Erythroblast (primary cell): Measurements from ENCODE around the gene PRICKLE4.

Source experiments
- DNase-seq, 2 experiments: peaks; one replicate each; lab custom pipeline; 2025; lab: John Stamatoyannopoulos, UW
- GATA1 ChIP-seq: IDR thresholded peaks from 2 replicates; pipeline ENCODE4 v1.6.1; 2011; ENCODE audit warnings: low read depth, mild to moderate bottlenecking, control low read depth, low read length, moderate library complexity
- POLR2A ChIP-seq: IDR thresholded peaks from 2 replicates; pipeline ENCODE4 v1.6.1; 2011; ENCODE audit warnings: mild to moderate bottlenecking, low read length

The PRICKLE4 gene

DNA sequence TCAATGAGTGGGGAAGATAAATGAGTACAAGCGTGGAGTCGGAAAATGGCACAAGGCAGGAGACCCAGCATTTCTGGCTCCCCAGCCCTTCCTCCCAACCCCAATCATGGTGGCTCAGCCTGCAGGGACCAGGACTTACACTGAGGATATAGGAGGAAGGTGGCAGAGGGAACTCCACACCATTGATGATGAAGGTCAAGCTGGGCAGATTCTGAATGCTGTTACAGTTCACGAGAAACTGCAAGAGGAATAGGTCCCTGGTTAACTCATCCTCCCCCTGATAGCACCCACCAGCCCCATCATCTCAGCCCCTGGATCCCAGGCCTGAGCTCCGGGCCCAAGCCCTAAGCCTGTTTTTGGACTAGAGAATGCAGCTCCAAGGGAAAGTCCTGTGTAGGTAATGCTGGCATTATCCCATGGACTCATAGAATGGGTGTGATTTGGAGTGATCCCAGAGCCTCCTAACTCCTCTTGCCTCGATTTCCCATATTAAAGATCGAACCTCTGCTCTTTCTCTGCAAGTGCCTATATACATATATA, 42.9 kb upstream of the PRICKLE4 start:
- no peak for TF ChIP-seq GATA1
- no peak for TF ChIP-seq POLR2A
- DNase-seq, result no peak

DNA sequence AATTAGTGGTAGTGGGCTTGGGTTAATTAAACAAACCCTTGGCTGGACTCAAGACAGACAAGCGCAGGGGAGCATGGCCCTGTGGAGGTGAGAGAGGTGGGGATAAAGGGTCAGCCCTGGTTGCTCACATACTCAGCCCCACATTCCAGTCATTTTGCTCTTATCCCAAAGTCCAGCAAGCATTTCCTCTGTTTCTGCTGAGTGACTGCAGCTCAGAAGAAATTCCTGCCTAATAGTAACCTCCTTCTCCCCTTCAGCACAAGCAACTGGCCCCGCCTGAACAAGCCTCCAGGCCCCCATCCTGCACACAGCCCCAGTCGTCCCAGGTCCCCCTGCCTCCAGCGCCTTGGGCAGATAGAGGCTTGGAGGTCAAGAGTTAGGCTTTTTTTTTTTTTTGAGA, 41.5 kb upstream of the PRICKLE4 start:
- no peak for DNase-seq
- TF ChIP-seq GATA1, result no peak
- no peak for TF ChIP-seq POLR2A

DNA sequence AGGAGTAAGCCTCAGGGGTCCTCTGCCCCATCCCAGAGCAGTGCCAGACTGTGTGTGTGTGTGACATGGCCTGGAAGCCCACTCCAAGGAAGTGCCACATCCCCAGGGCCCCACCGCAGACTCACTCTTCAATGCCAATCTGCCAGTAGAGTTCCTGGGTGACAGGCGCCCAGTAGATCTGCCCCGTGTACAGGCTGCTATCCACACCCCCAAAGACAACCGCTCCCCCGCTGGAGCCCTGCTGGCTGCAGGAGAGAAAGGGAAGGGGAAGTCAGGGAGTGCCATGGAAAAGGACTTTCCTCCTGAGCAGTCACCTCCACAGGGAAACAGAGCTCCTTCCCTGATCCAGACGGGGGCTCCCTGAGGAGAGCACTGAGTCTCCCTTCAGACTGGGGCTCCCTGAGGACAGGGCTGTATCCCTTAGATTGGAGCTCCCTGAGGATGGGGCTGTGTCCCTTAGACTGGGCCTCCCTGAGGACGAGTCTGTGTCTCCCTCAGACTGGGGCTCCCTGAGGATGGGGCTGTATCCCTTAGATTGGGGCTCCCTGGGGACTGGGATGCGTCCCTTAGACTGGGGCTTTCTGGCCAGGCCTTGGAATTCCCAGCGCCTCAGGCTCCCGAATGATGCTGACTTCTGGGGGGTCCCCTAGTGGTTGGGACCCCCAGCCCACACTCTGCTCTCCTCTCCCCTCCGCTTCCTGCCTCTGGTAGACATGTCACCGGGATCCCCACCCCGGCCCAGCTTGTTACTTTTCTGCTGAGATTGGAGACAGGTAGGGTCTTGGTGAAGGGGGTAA, 40.0 kb upstream of the PRICKLE4 start:
- TF ChIP-seq GATA1 (no peak), POLR2A (no peak)
- DNase-seq, result no peak

DNA sequence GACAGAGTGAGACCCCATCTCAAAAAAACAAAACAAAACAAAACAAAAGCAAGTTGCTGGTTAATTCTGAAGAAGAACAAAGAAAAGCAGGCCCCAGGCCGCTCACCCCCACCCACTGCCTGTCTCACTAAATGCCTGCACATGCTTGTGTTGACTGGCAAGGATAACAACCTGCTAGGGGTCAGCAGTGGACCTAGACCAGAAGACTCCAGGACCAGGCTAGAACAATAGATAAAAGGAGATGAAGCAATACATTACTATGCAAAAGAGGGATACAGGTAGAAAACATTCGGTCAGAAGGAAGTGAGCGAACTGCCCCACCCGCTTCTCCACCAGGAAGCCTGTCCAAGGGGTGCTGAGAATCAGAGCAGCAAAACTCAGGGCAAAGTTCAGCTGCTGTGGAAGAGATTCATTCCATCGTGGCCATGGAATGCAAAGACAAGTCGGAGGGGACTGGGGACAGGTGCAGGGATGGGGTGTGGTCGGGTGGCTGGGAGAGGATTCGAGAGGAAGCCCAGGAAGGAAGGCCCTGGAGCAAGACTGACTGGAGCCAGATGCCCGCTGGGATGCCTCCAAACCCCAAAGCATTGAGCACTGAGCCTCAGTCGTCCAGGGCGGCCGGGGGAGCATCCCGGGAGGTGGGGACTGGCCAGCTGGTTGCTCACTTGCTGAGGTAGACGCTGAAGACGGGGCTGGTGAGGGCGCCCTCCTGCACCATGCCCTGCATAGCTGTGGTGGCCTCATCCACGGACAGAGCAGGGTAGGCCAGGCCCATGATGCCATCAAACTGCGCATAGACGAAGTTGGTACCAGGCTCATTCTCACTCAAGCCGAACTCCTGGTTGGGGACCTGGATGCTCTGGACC, 38.7 kb upstream of the PRICKLE4 start:
- DNase-seq, result no peak
- TF ChIP-seq POLR2A, result no peak
- no peak for TF ChIP-seq GATA1

DNA sequence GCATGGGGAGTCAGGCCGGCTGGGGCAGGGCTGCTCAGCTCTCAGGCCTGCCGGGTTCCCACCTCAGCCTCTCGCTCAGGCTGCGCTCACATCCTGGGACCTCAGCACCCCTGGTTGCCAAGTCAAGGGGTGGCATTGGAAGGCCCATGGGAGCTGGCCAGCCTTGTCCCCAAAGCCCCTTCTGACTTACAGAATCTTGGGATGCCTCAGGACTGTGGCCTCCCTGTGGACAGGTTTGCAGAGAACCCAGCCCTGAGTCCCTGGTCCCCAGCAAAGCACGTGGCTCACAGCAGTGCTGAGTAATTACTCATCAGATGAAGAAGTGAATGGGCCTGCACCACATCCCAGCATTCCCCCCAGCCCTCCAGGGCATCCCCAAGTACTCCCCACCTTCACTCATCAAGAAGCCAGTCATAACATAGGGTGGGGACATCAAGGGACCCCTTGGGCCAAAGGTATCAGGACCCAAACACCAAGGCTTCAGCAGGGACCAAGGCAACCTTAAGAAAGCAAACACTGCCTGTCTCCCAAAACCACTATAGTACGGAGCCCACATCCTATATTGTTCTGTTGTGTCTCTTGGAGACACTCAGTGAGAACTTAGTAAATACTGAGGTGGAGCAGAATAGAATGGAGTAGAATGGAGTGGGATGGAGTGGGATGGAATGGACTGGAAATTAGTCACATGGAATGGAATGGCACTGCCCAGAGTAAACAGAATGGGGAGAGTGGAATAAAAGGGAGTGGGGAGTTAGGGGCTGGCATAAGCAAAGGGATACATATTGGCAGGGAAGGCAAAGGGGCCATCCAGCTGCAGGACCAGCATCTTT, 37.0 kb upstream of the PRICKLE4 start:
- TF ChIP-seq POLR2A, result no peak
- TF ChIP-seq GATA1, result no peak
- DNase-seq, result no peak

DNA sequence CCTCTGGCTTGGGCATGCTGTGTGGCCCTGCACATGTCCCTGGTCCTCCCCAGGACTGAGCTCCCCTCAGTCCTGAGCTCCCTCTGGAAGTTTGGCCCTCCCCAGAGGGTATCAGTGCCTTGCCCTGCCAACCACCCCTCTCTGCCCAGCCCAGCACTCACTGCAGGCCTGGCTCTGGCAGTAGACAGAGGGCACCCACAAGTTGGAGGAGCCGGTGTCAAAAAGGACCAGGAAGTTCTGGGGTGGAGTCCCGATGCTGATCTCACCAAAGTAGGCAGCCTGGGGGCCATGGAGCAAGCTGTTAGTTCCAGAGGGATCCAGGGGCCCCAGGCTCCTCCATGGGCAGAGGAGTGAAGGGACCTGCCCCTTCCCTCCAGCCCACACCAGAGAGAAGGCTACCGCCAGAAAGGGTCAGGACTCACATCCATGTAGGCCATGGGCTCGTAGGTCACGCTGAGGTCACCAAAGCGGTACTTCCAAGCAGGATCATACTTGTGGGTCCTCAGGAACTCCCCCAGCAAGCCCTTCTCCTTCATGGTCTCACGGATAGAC, 36.3 kb upstream of the PRICKLE4 start:
- TF ChIP-seq POLR2A (no peak), GATA1 (no peak)

DNA sequence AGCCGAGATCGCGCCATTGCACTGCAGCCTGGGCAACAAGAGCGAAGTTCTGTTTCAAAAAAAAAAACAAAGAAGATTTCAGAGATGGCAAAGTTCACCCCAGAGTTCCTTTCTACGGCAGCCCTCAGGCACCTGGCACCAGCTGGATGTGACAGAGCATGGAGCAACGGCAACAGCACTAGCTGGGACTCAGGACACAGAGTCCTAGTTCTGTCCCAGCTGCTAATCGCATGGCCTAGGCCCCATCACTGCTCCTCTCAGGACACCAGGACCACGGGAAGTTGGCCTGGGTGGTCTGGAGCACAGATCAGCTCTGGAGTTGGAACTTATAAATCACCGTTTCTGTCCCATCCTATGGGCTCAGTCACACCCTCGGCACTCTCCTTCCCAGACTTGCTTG, 34.5 kb upstream of the PRICKLE4 start:
- no peak for DNase-seq
- no peak for TF ChIP-seq POLR2A
- no peak for TF ChIP-seq GATA1

More for the DNA sequence above, 36.3 kb upstream of the PRICKLE4 start:
- DNase-seq, result no peak

DNA sequence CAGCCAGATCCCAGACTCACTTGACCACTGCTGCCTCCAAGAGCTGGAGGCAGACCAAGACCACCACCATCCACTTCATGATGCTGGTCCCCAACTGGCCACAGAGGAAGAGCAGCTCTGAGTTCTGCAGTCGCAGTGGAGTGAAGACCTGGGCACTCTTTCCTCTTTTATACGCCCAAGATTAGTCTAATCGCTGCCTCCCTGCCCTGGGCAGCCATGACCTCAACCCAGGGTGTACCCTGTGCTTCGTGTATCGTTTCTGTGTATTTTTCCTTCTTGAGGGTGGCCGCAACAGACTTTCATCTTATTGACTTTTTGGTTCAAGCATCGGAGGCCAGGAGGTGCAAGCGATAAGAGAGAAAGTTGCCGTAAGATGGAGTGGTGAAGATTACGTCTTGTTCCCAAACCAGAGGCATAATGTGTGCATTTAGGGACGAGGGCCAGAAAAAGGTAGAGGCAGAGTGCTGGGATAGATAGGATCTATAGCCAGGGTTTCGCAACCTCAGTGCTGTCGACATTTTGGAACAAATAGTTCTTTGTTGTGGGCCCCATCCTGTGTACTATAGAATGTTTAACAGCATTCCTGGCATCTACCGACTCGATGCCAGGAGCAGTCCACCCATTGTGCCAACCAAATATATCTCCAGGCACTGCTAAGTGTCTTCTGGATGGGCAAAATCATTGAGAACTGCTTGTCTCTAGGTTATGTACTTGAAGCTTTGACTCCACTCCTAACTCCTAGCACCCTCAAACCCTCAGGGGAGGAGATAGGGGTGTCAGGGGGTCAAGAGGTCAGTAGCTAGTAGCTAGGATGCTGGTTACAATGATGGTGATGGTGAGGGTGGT, 33.1 kb upstream of the PRICKLE4 start, which contains the start of gene PGC:
PGC (minus strand) TSS at position 142 of the 846 bp plus-strand sequence; CDS start at position 79, 63 bp downstream.
- TF ChIP-seq POLR2A (no peak), GATA1 (no peak)
- no peak for DNase-seq

DNA sequence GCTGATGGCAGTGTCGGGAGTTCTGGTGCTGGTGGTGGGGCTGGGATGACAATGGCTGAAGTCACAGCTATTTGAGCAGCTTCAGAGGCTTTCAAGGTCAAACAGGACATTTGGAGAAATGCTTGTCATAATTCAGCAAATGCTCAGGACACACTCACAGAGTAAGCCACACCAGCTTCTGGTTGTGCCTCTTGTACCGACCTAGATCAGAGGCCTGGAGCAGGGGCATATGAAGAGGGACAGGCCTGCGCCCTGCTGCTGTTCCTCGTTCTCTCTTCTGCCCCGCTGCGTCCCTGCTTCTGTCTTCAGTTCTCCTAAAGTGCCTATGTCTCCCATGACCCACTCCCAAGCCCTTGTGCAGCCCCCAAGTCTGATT, 32.5 kb upstream of the PRICKLE4 start:
- no peak for DNase-seq
- TF ChIP-seq GATA1, result no peak
- no peak for TF ChIP-seq POLR2A

DNA sequence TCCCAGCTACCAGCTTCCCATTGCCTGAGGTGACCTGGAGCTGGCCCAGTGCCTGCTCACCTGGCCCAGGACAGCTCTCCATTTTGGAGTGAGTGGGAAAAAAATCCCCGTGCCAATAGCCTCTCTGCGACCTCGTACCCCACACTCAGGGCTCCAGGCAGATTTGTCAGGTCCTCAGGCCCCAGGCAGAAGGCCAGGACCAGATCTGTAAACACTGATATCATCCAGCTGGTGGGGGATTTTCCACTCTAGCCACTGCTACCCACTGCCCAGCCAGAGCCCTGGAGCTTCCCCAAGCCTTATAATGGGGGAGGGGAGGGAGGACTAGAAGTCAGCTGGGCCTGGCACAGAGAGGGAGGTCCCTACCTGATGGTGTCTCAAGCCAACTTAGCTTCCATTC, 32.0 kb upstream of the PRICKLE4 start:
- no peak for DNase-seq
- TF ChIP-seq POLR2A (no peak), GATA1 (no peak)

DNA sequence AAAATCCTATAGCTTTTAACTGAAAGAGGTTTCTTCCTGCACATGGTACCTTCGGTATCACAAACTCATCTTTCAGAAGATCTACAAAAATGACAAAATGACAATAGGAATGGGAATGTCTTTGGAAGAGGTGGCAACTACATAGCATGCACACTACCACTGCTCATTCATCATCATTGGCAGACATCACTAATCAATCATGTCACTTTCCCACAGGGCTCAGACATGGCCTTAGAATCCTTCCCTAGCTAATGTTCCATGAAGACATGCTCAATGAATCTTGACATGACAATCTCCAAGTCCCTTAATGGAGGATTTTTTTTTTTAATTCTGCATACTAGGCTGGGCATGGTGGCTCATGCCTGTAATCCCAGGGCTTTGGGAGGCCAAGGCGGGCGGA, 30.2 kb upstream of the PRICKLE4 start:
- no peak for TF ChIP-seq POLR2A
- no peak for TF ChIP-seq GATA1
- DNase-seq, result no peak

DNA sequence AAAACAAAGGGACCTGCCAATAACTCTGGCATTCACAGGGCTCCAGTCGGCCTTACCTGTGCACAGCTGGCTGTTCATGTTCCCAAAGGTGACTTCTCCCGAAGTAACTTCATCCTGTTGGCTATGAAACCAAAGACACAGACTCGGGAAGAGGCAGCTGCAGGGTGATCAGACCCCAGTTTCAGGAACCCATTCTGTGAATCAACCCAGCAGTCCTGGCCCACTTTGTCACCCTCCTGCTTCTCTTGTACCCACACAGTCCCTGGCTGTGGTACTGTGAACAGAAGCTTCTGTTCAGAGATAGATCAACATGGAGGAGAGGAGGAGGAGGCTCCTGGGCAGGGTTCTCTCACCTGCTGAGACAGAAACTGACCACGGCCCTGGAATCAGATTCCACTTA, 24.7 kb upstream of the PRICKLE4 start:
- TF ChIP-seq GATA1, result no peak
- TF ChIP-seq POLR2A, result no peak
- DNase-seq, result no peak

DNA sequence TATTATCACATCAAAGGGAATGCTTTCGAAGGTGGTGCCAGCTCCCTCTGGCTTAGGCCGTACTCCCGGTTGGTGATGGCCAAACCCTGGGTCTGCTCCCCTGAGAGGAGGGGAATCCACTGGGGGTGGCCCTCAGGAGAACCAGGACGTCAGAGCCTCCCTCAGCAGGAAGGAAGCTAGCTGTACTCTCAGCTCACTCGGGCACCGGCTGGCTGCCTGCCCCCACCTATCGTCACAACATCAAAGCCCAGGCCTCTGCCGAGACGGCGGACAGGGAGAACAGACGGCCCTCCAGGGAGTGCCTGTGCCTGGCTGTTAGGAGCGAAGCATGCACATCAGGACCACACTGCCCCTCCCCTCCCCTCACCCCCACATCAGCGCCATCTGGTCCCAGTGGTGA, 24.2 kb upstream of the PRICKLE4 start:
- TF ChIP-seq GATA1, result no peak
- no peak for TF ChIP-seq POLR2A
- no peak for DNase-seq

DNA sequence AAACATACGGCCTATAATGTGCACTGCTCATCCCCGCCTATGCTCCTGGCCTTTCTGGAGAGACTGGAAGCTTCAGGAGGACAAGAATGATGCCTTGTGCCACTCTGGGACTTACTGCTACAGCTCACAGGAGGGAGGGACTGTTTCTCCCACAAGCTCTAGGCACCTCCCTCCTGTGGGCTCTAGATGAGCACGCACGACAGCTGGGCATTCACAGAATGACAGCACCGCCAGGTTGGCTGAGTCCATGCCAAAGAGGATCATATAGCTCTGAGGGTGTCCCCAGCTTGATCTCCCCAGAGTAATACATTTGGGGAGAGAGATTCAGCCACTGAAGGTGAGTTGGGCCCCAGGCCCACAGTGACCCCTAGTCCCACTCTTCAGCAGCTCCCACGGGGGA, 23.3 kb upstream of the PRICKLE4 start:
- TF ChIP-seq GATA1, result no peak
- TF ChIP-seq POLR2A, result no peak
- DNase-seq, result no peak
